K562 (cell line): ENCODE data around the gene UQCC5. TPM values are rescaled to one million over a fixed set of nuclear protein-coding genes. Genes with fewer than 3 reads are reported as not detected.

ENCODE experiments used
- ATF7 ChIP-seq: fragments of 450-650 bp; IDR thresholded peaks from 2 replicates; pipeline ENCODE4 v1.7.1; 2014; ENCODE audit warnings: mild to moderate bottlenecking, moderate library complexity
- CBFB ChIP-seq: sonication (generic); formaldehyde crosslinking; IDR thresholded peaks from 2 replicates; pipeline ENCODE4 v1.4.0; 2020; ENCODE audit warnings: mild to moderate bottlenecking, missing genetic modification reagents
- CBX8 ChIP-seq: fragments of 200-600 bp; sonication (generic); IDR thresholded peaks from 2 replicates; pipeline ENCODE4 v1.6.1; 2012; ENCODE audit warnings: borderline replicate concordance, mixed run types, low read depth, mild to moderate bottlenecking, moderate library complexity, mixed read lengths, low read length, control low read depth, inconsistent platforms; ENCODE audit not compliant: poor library complexity, severe bottlenecking; ENCODE audit errors: extremely low read depth
- CHCHD3 ChIP-seq: fragments of 250-450 bp; sonication (Bioruptor Pico); IDR thresholded peaks from 2 replicates; pipeline ENCODE4 v2.1.2; 2022; ENCODE audit warnings: mild to moderate bottlenecking
- ESRRA ChIP-seq: fragments of 450-650 bp; IDR thresholded peaks from 2 replicates; pipeline ENCODE4 v1.6.1; 2014; ENCODE audit warnings: low read depth, mild to moderate bottlenecking, moderate library complexity, borderline replicate concordance
- GABPB1 ChIP-seq: sonication (generic); formaldehyde crosslinking; IDR thresholded peaks from 2 replicates; pipeline ENCODE4 v1.8.0; 2022; ENCODE audit warnings: mild to moderate bottlenecking, missing genetic modification reagents
- JUN ChIP-seq, 2 experiments: sonication (generic) in 1 of 2; formaldehyde crosslinking in 1 of 2; IDR thresholded peaks; 2 replicates each; pipeline versions ENCODE4 v1.6.1 to v1.8.0; 2012 to 2022; ENCODE audit warnings: borderline replicate concordance in 2 of 2, mild to moderate bottlenecking in 2 of 2, improper control_type of control experiment in 1 of 2, low read depth in 1 of 2, low read length in 1 of 2, missing genetic modification reagents in 1 of 2
- MAFK ChIP-seq: IDR thresholded peaks from 2 replicates; pipeline ENCODE4 v1.6.1; 2011; ENCODE audit warnings: low read length, improper control_type of control experiment
- MYC ChIP-seq, 2 experiments: fragments of 250-450 bp in 1 of 2; sonication (Bioruptor Pico) in 1 of 2; IDR thresholded peaks; 2 replicates each; pipeline versions ENCODE4 v1.5.1 to v1.6.1; 2012 to 2021; ENCODE audit warnings: low read depth in 2 of 2, borderline replicate concordance in 1 of 2, improper control_type of control experiment in 1 of 2, low read length in 1 of 2, mild to moderate bottlenecking in 1 of 2, moderate library complexity in 1 of 2
- SMAD4 ChIP-seq: fragments of 250-450 bp; sonication (Bioruptor Pico); conservative IDR thresholded peaks from 2 replicates; pipeline ENCODE4 v1.8.0; 2021; ENCODE audit warnings: inconsistent platforms, mild to moderate bottlenecking, moderate library complexity
- SMC3 ChIP-seq: conservative IDR thresholded peaks from 2 replicates; pipeline ENCODE4 v1.6.1; 2011; ENCODE audit warnings: low read depth, low read length, improper control_type of control experiment; ENCODE audit not compliant: insufficient read depth
- TBL1XR1 ChIP-seq, 2 experiments: IDR thresholded peaks; 2 replicates each; pipeline ENCODE4 v1.6.1; 2012; ENCODE audit warnings: improper control_type of control experiment in 2 of 2, low read length in 2 of 2, mild to moderate bottlenecking in 1 of 2
- THRAP3 ChIP-seq: fragments of 450-650 bp; IDR thresholded peaks from 2 replicates; pipeline ENCODE4 v1.6.1; 2016; ENCODE audit warnings: mild to moderate bottlenecking, inconsistent platforms, borderline replicate concordance
- ZC3H11A ChIP-seq: IDR thresholded peaks from 2 replicates; pipeline ENCODE4 v1.6.1; 2012; ENCODE audit warnings: low read depth, low read length, improper control_type of control experiment
- ZFPM2 ChIP-seq: fragments of 250-450 bp; sonication (Bioruptor Pico); IDR thresholded peaks from 2 replicates; pipeline ENCODE4 v1.5.1; 2022; ENCODE audit warnings: mild to moderate bottlenecking
- ZNF124 ChIP-seq: sonication (generic); formaldehyde crosslinking; IDR thresholded peaks from 2 replicates; pipeline ENCODE4 v1.8.1; 2022; ENCODE audit warnings: missing genetic modification reagents
- ZNF143 ChIP-seq: sonication (generic); formaldehyde crosslinking; IDR thresholded peaks from 2 replicates; pipeline ENCODE4 v1.9.0; 2022; ENCODE audit warnings: mild to moderate bottlenecking, missing genetic modification reagents
- ZNF398 ChIP-seq: fragments of 250-450 bp; sonication (Bioruptor Pico); IDR thresholded peaks from 2 replicates; pipeline ENCODE4 v1.8.0; 2021; ENCODE audit warnings: moderate library complexity, mild to moderate bottlenecking, inconsistent platforms
- ZNF668 ChIP-seq: fragments of 250-450 bp; sonication (Bioruptor Pico); IDR thresholded peaks from 2 replicates; pipeline ENCODE4 v1.8.0; 2022; ENCODE audit warnings: mild to moderate bottlenecking, inconsistent platforms
- polyA plus RNA-seq, 8 experiments: library from polyadenylated mRNA; depleted of rRNA in 4 of 8; stranded (reverse) in 5 of 8; unstranded in 3 of 8; fragments of >200 nt; fragmentation: Nextera tagmentation in 2 of 8; fragmentation: Illumina TruSeq in 1 of 8; extraction: Ambion mirVana in 2 of 8; extraction: Trizol in 1 of 8; gene quantifications; 2 replicates each; pipeline versions ENCODE4 v1.2.1 to v1.2.3, GENCODE V29; 2011 to 2014; ENCODE audit warnings: inconsistent platforms in 1 of 8, missing spikeins in 1 of 8
- total RNA-seq, 7 experiments: library from RNA; depleted of rRNA in 6 of 7; stranded (reverse); fragments of >200 nt in 6 of 7; fragmentation: Illumina TruSeq in 2 of 7; extraction: Trizol in 2 of 7; gene quantifications; 2 replicates each; pipeline versions ENCODE4 v1.2.1 to v1.2.3, GENCODE V29; 2011 to 2021; ENCODE audit warnings: low replicate concordance in 1 of 7
- TF ChIP-seq, protein P1 (sequence below): fragments of 450-650 bp; IDR thresholded peaks from 2 replicates; pipeline ENCODE4 v1.6.1; 2018; ENCODE audit not compliant: partially characterized antibody
- TF ChIP-seq, protein P2 (sequence below): fragments of 200-800 bp; sonication (Bioruptor generic); IDR thresholded peaks from 2 replicates; pipeline ENCODE4 v1.6.1; 2017; ENCODE audit warnings: missing genetic modification characterization, missing compliant biosample characterization

Gene UQCC5
- total and polyA plus RNA-seq, 9 of the 15 experiments (the other 6 are each of a cell fraction or from before 2014, with no cell fraction given): 10.2 to 55.4 (median 33.8) TPM

DNA sequence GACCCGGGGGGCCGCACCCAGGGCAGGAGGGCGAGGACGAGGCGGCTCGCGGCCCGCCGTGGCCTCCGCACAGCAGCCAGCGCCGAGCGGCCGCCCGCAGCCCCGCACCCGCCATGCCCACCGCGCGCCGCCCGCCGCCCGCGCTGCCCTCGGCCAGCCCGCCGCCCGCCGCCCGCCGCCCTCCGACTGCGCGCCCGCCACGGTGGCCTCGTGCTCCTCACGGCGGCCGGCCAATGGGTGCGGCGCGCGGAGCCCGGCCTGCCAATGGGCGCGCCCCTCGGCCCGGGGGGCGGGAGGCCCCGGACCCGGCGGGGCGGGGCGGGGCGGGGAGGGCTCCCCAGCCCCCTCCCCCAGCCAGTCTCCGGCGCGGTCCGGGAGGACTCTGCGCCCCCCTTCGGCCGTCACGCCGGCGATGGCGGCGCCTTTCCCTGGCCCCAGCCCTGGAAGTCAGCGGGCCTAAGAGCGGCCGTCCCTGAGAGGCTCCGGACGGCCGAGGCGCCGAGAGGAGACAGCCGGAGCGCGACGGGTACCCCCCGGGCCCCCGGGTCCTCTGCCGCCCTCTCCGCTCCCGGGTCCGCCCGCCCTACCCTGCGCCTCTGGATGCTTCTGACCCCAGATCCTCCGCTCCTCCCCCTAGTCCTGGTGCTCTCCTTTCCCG is 2.7 kb upstream of the UQCC5 start, which contains the start of gene NT5DC2 (continued):
- no peak for TF ChIP-seq CBX8
- TF ChIP-seq JUN (IDR thresholded peaks at IDR 0.05; ENCODE audit: borderline replicate concordance, low read depth, low read length): no peak
- TF ChIP-seq JUN (CRISPR knock-in tag; IDR thresholded peaks at IDR 0.05; ENCODE audit: borderline replicate concordance): no peak
- no peak for TF ChIP-seq MAFK
- TF ChIP-seq CBFB (CRISPR knock-in tag): no peak
- no peak for TF ChIP-seq SMC3
- no peak for TF ChIP-seq ZNF668 (CRISPR knock-in tag)
- TF ChIP-seq ZC3H11A: no peak
- TF ChIP-seq ZFPM2: no peak
- TF ChIP-seq ATF7: no peak
- no peak for TF ChIP-seq ZNF398 (CRISPR knock-in tag)
- TF ChIP-seq ESRRA: no peak
- no peak for TF ChIP-seq TBL1XR1 (IDR thresholded peaks at IDR 0.05; ENCODE audit: low read length in 2 of 2)
- no peak for TF ChIP-seq GABPB1 (CRISPR knock-in tag)
- TF ChIP-seq, protein P1, sequence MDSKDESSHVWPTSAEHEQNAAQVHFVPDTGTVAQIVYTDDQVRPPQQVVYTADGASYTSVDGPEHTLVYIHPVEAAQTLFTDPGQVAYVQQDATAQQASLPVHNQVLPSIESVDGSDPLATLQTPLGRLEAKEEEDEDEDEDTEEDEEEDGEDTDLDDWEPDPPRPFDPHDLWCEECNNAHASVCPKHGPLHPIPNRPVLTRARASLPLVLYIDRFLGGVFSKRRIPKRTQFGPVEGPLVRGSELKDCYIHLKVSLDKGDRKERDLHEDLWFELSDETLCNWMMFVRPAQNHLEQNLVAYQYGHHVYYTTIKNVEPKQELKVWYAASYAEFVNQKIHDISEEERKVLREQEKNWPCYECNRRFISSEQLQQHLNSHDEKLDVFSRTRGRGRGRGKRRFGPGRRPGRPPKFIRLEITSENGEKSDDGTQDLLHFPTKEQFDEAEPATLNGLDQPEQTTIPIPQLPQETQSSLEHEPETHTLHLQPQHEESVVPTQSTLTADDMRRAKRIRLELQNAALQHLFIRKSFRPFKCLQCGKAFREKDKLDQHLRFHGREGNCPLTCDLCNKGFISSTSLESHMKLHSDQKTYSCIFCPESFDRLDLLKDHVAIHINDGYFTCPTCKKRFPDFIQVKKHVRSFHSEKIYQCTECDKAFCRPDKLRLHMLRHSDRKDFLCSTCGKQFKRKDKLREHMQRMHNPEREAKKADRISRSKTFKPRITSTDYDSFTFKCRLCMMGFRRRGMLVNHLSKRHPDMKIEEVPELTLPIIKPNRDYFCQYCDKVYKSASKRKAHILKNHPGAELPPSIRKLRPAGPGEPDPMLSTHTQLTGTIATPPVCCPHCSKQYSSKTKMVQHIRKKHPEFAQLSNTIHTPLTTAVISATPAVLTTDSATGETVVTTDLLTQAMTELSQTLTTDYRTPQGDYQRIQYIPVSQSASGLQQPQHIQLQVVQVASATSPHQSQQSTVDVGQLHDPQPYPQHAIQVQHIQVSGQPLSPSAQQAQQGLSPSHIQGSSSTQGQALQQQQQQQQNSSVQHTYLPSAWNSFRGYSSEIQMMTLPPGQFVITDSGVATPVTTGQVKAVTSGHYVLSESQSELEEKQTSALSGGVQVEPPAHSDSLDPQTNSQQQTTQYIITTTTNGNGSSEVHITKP: no peak
- no peak for TF ChIP-seq CHCHD3 (CRISPR knock-in tag)
- no peak; the same call in 1 of the 2 replicates for TF ChIP-seq MYC (IDR thresholded peaks at IDR 0.05; ENCODE audit: low read depth, low read length)
- TF ChIP-seq MYC (CRISPR knock-in tag; IDR thresholded peaks at IDR 0.05; ENCODE audit: borderline replicate concordance, low read depth): no peak
- TF ChIP-seq ZNF143 (CRISPR knock-in tag): no peak
- TF ChIP-seq, protein P2, sequence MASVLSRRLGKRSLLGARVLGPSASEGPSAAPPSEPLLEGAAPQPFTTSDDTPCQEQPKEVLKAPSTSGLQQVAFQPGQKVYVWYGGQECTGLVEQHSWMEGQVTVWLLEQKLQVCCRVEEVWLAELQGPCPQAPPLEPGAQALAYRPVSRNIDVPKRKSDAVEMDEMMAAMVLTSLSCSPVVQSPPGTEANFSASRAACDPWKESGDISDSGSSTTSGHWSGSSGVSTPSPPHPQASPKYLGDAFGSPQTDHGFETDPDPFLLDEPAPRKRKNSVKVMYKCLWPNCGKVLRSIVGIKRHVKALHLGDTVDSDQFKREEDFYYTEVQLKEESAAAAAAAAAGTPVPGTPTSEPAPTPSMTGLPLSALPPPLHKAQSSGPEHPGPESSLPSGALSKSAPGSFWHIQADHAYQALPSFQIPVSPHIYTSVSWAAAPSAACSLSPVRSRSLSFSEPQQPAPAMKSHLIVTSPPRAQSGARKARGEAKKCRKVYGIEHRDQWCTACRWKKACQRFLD (CRISPR knock-in tag): no peak
- no peak for TF ChIP-seq THRAP3
- TF ChIP-seq ZNF124: no peak
- peak; percentile 38 for TF ChIP-seq SMAD4 (CRISPR knock-in tag)
